WTC11 (cell line): ENCODE results near the gene DHFR. TPM values are rescaled to one million over a fixed set of nuclear protein-coding genes. Genes with fewer than 3 reads are reported as not detected.

Source experiments
- ATAC-seq: fragments of 200-7000 bp; cut with Tn5 transposase; 2 replicates; pipeline ENCODE4 v1.10.0; 2021; ENCODE audit warnings: mild to moderate bottlenecking, moderate library complexity
- CTCF ChIA-PET: fragments of 300-600 bp; sonication (Branson Sonifier 250); formaldehyde crosslinking; loops from one replicate; lab custom pipeline; 2021; ENCODE audit warnings: antibody characterized with exemption; lab: Charles Lee
- POLR2A ChIA-PET: fragments of 350-600 bp; sonication (Branson Sonifier 250); formaldehyde crosslinking; loops from one replicate; lab custom pipeline; 2021; ENCODE audit warnings: antibody characterized with exemption; lab: Charles Lee
- DNase-seq: peaks from one replicate; pipeline ENCODE4 v3.0.0; 2021; ENCODE audit warnings: low spot score
- H3K27ac Mint-ChIP-seq: 2 replicates; pipeline ENCODE4 v1.8.0; 2021; ENCODE audit warnings: mixed read lengths
- H3K27me3 Mint-ChIP-seq: 2 replicates; pipeline ENCODE4 v1.8.0; 2021; ENCODE audit warnings: low read depth, mild to moderate bottlenecking, moderate library complexity, mixed read lengths
- H3K36me3 Mint-ChIP-seq: 2 replicates; pipeline ENCODE4 v1.8.0; 2021; ENCODE audit warnings: mixed read lengths
- H3K4me1 Mint-ChIP-seq: 2 replicates; pipeline ENCODE4 v1.8.0; 2022; ENCODE audit warnings: mixed read lengths
- H3K4me3 Mint-ChIP-seq: 2 replicates; pipeline ENCODE4 v1.8.0; 2021; ENCODE audit warnings: mild to moderate bottlenecking, moderate library complexity, mixed read lengths
- H3K9me3 Mint-ChIP-seq: 2 replicates; pipeline ENCODE4 v1.8.0; 2021; ENCODE audit warnings: mixed read lengths
- CREB1 ChIP-seq: sonication (generic); formaldehyde crosslinking; IDR thresholded peaks from 2 replicates; pipeline ENCODE4 v1.8.0; 2023; ENCODE audit warnings: mild to moderate bottlenecking, missing genetic modification reagents
- FOXP1 ChIP-seq: sonication (generic); formaldehyde crosslinking; IDR thresholded peaks from 2 replicates; pipeline ENCODE4 v1.8.0; 2022; ENCODE audit warnings: missing genetic modification reagents, mild to moderate bottlenecking, moderate library complexity, borderline replicate concordance
- GABPB1 ChIP-seq: sonication (generic); formaldehyde crosslinking; IDR thresholded peaks from 2 replicates; pipeline ENCODE4 v1.8.1; 2023; ENCODE audit warnings: mild to moderate bottlenecking, missing genetic modification reagents
- GRHL2 ChIP-seq: fragments of 250-450 bp; sonication (Bioruptor Pico); IDR thresholded peaks from 2 replicates; pipeline ENCODE4 v1.8.0; 2022; ENCODE audit warnings: mild to moderate bottlenecking, moderate library complexity; ENCODE audit not compliant: insufficient replicate concordance, severe bottlenecking
- GTF2I ChIP-seq: fragments of 250-450 bp; sonication (Bioruptor Pico); conservative IDR thresholded peaks from 2 replicates; pipeline ENCODE4 v1.4.0; 2021; ENCODE audit warnings: mild to moderate bottlenecking
- JAZF1 ChIP-seq: fragments of 250-450 bp; sonication (Bioruptor Pico); IDR thresholded peaks from 2 replicates; pipeline ENCODE4 v1.9.0; 2021; ENCODE audit warnings: moderate library complexity, mild to moderate bottlenecking, inconsistent platforms
- KAT7 ChIP-seq: sonication (generic); formaldehyde crosslinking; IDR thresholded peaks from 2 replicates; pipeline ENCODE4 v1.8.1; 2023; ENCODE audit warnings: missing genetic modification reagents, mild to moderate bottlenecking, borderline replicate concordance
- MXD4 ChIP-seq: fragments of 250-450 bp; sonication (Bioruptor Pico); IDR thresholded peaks from 2 replicates; pipeline ENCODE4 v1.8.0; 2021; ENCODE audit warnings: mild to moderate bottlenecking, moderate library complexity, borderline replicate concordance
- NR3C1 ChIP-seq: sonication (generic); formaldehyde crosslinking; conservative IDR thresholded peaks from 2 replicates; pipeline ENCODE4 v1.8.1; 2023; ENCODE audit warnings: low read depth, mild to moderate bottlenecking, missing genetic modification reagents
- RELA ChIP-seq: sonication (generic); formaldehyde crosslinking; IDR thresholded peaks from 2 replicates; pipeline ENCODE4 v1.8.1; 2022; ENCODE audit warnings: missing genetic modification reagents, mild to moderate bottlenecking, borderline replicate concordance
- ZNF396 ChIP-seq: fragments of 250-450 bp; sonication (Bioruptor Pico); IDR thresholded peaks from 2 replicates; pipeline ENCODE4 v1.8.0; 2021; ENCODE audit warnings: mild to moderate bottlenecking, moderate library complexity, borderline replicate concordance
- ZNF416 ChIP-seq: fragments of 250-450 bp; sonication (Bioruptor Pico); IDR thresholded peaks from 2 replicates; pipeline ENCODE4 v1.9.0; 2021; ENCODE audit warnings: mild to moderate bottlenecking, inconsistent platforms
- ZNF671 ChIP-seq: fragments of 250-450 bp; sonication (Bioruptor Pico); IDR thresholded peaks from 2 replicates; pipeline ENCODE4 v1.8.0; 2021; ENCODE audit warnings: mild to moderate bottlenecking
- total RNA-seq: library from RNA; stranded (reverse); gene quantifications from 3 replicates; pipeline ENCODE4 v1.2.3, GENCODE V29; 2021
- TF ChIP-seq, protein P1 (sequence below): sonication (generic); formaldehyde crosslinking; IDR thresholded peaks from 2 replicates; pipeline ENCODE4 v1.8.0; 2022; ENCODE audit warnings: mild to moderate bottlenecking, missing genetic modification reagents
- TF ChIP-seq, protein P2 (sequence below): sonication (generic); formaldehyde crosslinking; IDR thresholded peaks from 2 replicates; pipeline ENCODE4 v1.8.0; 2023; ENCODE audit warnings: missing genetic modification reagents
- TF ChIP-seq, protein P3 (sequence below): fragments of 250-450 bp; sonication (Bioruptor Pico); IDR thresholded peaks from 2 replicates; pipeline ENCODE4 v2.1.2; 2022; ENCODE audit warnings: mild to moderate bottlenecking, moderate library complexity
- TF ChIP-seq, protein P4 (sequence below): sonication (generic); formaldehyde crosslinking; IDR thresholded peaks from 2 replicates; pipeline ENCODE4 v1.8.1; 2022; ENCODE audit warnings: low read depth, missing genetic modification reagents, borderline replicate concordance
- TF ChIP-seq, protein P5 (sequence below): fragments of 200-600 bp; IDR thresholded peaks from 2 replicates; pipeline ENCODE4 v1.8.0; 2022; ENCODE audit warnings: antibody characterized with exemption
- TF ChIP-seq, protein P6 (sequence below): sonication (generic); formaldehyde crosslinking; IDR thresholded peaks from 2 replicates; pipeline ENCODE4 v1.8.0; 2022; ENCODE audit warnings: mild to moderate bottlenecking, missing genetic modification reagents
- TF ChIP-seq, protein P7 (sequence below): sonication (generic); formaldehyde crosslinking; IDR thresholded peaks from 2 replicates; pipeline ENCODE4 v1.8.1; 2022; ENCODE audit warnings: mild to moderate bottlenecking, moderate library complexity, missing genetic modification reagents
- TF ChIP-seq, protein P8 (sequence below): sonication (generic); formaldehyde crosslinking; IDR thresholded peaks from 2 replicates; pipeline ENCODE4 v1.8.1; 2022; ENCODE audit warnings: low read depth, mild to moderate bottlenecking, moderate library complexity, missing genetic modification reagents, borderline replicate concordance

DHFR gene
- total RNA-seq, 1 experiment from 2014 or later: 68.0 TPM

DNA sequence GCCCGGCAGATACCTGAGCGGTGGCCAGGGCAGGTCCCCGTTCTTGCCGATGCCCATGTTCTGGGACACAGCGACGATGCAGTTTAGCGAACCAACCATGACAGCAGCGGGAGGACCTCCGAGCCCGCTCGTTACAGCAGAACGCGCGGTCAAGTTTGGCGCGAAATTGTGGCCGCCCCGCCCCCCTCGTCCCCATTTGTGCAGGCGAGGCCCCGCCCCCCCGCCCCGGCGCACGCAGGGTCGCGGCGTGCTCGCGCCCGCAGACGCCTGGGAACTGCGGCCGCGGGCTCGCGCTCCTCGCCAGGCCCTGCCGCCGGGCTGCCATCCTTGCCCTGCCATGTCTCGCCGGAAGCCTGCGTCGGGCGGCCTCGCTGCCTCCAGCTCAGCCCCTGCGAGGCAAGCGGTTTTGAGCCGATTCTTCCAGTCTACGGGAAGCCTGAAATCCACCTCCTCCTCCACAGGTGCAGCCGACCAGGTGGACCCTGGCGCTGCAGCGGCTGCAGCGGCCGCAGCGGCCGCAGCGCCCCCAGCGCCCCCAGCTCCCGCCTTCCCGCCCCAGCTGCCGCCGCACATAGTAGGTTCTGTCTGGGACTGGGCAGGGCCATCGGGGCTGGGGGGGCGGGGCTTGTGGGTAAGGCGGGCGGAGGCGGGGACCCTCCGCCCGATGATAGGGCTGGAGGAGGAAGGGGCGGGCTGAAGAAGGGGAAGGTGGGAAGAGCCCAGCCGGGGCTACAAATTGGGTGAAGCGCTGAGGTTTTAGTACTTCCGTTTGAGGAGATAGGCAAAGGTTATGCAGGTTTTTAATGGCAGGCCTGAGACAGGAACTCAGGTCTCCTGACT, at the start of gene DHFR, which contains the start of gene MSH3 (continued):
- TF ChIP-seq RELA (peak; percentile 70; the same call in 1 of the 2 replicates), GTF2I (no peak), GRHL2 (no peak), ZNF671 (no peak), NR3C1 (CRISPR knock-in tag) (no peak), ZNF416 (no peak)
- TF ChIP-seq, protein P1, sequence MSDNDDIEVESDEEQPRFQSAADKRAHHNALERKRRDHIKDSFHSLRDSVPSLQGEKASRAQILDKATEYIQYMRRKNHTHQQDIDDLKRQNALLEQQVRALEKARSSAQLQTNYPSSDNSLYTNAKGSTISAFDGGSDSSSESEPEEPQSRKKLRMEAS: peak; percentile 46; the same call in 1 of the 2 replicates
- TF ChIP-seq, protein P2, sequence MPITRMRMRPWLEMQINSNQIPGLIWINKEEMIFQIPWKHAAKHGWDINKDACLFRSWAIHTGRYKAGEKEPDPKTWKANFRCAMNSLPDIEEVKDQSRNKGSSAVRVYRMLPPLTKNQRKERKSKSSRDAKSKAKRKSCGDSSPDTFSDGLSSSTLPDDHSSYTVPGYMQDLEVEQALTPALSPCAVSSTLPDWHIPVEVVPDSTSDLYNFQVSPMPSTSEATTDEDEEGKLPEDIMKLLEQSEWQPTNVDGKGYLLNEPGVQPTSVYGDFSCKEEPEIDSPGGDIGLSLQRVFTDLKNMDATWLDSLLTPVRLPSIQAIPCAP (CRISPR knock-in tag): no peak
- TF ChIP-seq, protein P3, sequence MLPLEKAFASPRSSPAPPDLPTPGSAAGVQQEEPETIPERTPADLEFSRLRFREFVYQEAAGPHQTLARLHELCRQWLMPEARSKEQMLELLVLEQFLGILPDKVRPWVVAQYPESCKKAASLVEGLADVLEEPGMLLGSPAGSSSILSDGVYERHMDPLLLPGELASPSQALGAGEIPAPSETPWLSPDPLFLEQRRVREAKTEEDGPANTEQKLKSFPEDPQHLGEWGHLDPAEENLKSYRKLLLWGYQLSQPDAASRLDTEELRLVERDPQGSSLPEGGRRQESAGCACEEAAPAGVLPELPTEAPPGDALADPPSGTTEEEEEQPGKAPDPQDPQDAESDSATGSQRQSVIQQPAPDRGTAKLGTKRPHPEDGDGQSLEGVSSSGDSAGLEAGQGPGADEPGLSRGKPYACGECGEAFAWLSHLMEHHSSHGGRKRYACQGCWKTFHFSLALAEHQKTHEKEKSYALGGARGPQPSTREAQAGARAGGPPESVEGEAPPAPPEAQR (CRISPR knock-in tag): no peak
- TF ChIP-seq, protein P4, sequence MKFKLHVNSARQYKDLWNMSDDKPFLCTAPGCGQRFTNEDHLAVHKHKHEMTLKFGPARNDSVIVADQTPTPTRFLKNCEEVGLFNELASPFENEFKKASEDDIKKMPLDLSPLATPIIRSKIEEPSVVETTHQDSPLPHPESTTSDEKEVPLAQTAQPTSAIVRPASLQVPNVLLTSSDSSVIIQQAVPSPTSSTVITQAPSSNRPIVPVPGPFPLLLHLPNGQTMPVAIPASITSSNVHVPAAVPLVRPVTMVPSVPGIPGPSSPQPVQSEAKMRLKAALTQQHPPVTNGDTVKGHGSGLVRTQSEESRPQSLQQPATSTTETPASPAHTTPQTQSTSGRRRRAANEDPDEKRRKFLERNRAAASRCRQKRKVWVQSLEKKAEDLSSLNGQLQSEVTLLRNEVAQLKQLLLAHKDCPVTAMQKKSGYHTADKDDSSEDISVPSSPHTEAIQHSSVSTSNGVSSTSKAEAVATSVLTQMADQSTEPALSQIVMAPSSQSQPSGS (CRISPR knock-in tag): no peak
- TF ChIP-seq, protein P5, sequence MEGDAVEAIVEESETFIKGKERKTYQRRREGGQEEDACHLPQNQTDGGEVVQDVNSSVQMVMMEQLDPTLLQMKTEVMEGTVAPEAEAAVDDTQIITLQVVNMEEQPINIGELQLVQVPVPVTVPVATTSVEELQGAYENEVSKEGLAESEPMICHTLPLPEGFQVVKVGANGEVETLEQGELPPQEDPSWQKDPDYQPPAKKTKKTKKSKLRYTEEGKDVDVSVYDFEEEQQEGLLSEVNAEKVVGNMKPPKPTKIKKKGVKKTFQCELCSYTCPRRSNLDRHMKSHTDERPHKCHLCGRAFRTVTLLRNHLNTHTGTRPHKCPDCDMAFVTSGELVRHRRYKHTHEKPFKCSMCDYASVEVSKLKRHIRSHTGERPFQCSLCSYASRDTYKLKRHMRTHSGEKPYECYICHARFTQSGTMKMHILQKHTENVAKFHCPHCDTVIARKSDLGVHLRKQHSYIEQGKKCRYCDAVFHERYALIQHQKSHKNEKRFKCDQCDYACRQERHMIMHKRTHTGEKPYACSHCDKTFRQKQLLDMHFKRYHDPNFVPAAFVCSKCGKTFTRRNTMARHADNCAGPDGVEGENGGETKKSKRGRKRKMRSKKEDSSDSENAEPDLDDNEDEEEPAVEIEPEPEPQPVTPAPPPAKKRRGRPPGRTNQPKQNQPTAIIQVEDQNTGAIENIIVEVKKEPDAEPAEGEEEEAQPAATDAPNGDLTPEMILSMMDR: no peak
- TF ChIP-seq, all 79 proteins: peak for 21

DNA sequence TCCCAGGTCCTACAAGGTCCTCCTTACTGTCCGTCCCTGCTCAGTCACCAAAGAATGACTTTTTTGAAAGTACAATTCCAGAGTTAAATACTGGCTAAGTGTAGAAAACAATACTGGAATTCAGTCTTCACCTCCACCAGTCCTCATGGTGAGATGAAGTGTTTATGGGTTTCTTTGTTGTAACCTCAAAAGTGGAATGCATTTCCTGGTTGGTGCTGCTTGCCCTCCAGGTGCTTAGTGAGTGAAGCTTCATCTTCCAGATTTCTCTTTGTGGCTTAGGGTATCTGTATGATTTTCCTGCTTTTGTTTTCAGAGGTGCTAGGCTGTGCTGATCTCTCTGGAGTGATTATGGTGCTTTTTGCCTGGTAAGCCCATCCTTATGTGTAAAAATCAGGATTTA, 49.4 kb upstream of the DHFR start:
- CTCF ChIA-PET: no interaction called here
- peak overlapping the region; percentile 85 for H3K27ac Mint-ChIP-seq
- no peak for DNase-seq

More for the DNA sequence above, 49.4 kb upstream of the DHFR start:
- H3K4me1 Mint-ChIP-seq: peaks cover 29% of the 10 kb centered on the region
- POLR2A ChIA-PET: no interaction called here
- no peak for TF ChIP-seq GABPB1 (CRISPR knock-in tag)
- no peak for TF ChIP-seq CREB1 (CRISPR knock-in tag)
- TF ChIP-seq, protein P6, sequence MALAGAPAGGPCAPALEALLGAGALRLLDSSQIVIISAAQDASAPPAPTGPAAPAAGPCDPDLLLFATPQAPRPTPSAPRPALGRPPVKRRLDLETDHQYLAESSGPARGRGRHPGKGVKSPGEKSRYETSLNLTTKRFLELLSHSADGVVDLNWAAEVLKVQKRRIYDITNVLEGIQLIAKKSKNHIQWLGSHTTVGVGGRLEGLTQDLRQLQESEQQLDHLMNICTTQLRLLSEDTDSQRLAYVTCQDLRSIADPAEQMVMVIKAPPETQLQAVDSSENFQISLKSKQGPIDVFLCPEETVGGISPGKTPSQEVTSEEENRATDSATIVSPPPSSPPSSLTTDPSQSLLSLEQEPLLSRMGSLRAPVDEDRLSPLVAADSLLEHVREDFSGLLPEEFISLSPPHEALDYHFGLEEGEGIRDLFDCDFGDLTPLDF (CRISPR knock-in tag): no peak
- no peak for TF ChIP-seq ZNF396 (CRISPR knock-in tag)
- TF ChIP-seq GRHL2: no peak
- TF ChIP-seq, protein P7, sequence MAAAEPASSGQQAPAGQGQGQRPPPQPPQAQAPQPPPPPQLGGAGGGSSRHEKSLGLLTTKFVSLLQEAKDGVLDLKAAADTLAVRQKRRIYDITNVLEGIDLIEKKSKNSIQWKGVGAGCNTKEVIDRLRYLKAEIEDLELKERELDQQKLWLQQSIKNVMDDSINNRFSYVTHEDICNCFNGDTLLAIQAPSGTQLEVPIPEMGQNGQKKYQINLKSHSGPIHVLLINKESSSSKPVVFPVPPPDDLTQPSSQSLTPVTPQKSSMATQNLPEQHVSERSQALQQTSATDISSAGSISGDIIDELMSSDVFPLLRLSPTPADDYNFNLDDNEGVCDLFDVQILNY (CRISPR knock-in tag): no peak
- TF ChIP-seq, protein P8, sequence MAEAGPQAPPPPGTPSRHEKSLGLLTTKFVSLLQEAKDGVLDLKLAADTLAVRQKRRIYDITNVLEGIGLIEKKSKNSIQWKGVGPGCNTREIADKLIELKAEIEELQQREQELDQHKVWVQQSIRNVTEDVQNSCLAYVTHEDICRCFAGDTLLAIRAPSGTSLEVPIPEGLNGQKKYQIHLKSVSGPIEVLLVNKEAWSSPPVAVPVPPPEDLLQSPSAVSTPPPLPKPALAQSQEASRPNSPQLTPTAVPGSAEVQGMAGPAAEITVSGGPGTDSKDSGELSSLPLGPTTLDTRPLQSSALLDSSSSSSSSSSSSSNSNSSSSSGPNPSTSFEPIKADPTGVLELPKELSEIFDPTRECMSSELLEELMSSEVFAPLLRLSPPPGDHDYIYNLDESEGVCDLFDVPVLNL (CRISPR knock-in tag): no peak
- no peak for TF ChIP-seq JAZF1 (CRISPR knock-in tag)
- no peak for TF ChIP-seq MXD4
- no peak for TF ChIP-seq FOXP1 (CRISPR knock-in tag)
- no peak for TF ChIP-seq KAT7 (CRISPR knock-in tag)
- H3K27me3 Mint-ChIP-seq: no peaks in the 10 kb centered on the region
- peaks cover 11% of the 10 kb centered on the region; the same call in 1 of the 2 replicates for H3K36me3 Mint-ChIP-seq
- ATAC-seq: peak; percentile 73
- H3K9me3 Mint-ChIP-seq: peaks cover 9% of the 10 kb centered on the region
- H3K4me3 Mint-ChIP-seq: no peak overlapping the region
